ENCODE results near the gene CSH2. TPM values are rescaled to one million over a fixed set of nuclear protein-coding genes. Genes with fewer than 3 reads are reported as not detected.
"Not testable (repeated sequence)": the region's sequence is repeated elsewhere in the genome, so short reads cannot be mapped to it uniquely, and the experiment has no call there.

Gene CSH2
- polyA plus RNA-seq, 1 experiment, result not detected

GRCh38 chr17:63917646-63918045, 44.2 kb upstream of the CSH2 start:
- ChIA-PET CTCF (interaction anchor here (2.2 to 7.5 kb wide), 14 partner anchors 12 to 228 kb away, joined by 9 to 139 read pairs (median 28); partner anchors contain the start of genes CD79B, ERN1 and ICAM2), POLR2A (no interaction called here)
- no peak for TF ChIP-seq CTCF (IDR thresholded peaks at IDR 0.05; ENCODE audit: insufficient read depth, low read depth, low read length)
- DNase-seq (ENCODE audit: low read depth), result no peak
- Histone ChIP-seq H3K4me3 (ENCODE audit: low read depth, low read length) (no peak overlapping the region), H3K36me3 (ENCODE audit: control insufficient read depth, insufficient read depth, low read length) (no peaks in the 10 kb centered on the region), H3K27me3 (ENCODE audit: control insufficient read depth, insufficient read depth, low read length) (peaks cover 6% of the 10 kb centered on the region)

GRCh38 chr17:63917206-63917605, 43.7 kb upstream of the CSH2 start:
- H3K4me3 ChIP-seq (ENCODE audit: low read depth, low read length); POLR2A ChIA-PET; DNase-seq (ENCODE audit: low read depth); H3K27me3 ChIP-seq (ENCODE audit: control insufficient read depth, insufficient read depth, low read length); H3K36me3 ChIP-seq (ENCODE audit: control insufficient read depth, insufficient read depth, low read length): not testable (repeated sequence)
- CTCF ChIA-PET, result interaction anchor here (2.7 to 7.5 kb wide), 7 partner anchors 12 to 217 kb away, joined by 18 to 139 read pairs (median 50); partner anchors contain the start of gene ICAM2

- no peak for DNase-seq (ENCODE audit: low read depth)
- ChIA-PET CTCF (interaction anchor here (2.0 to 7.5 kb wide), 5 partner anchors 11 to 217 kb away, joined by 10 to 139 read pairs (median 53); no protein-coding TSS in a partner anchor), POLR2A (no interaction called here)
- H3K27me3 ChIP-seq (ENCODE audit: control insufficient read depth, insufficient read depth, low read length), result peaks cover 6% of the 10 kb centered on the region
- H3K4me3 ChIP-seq (ENCODE audit: low read depth, low read length), result no peak overlapping the region
- no peak for TF ChIP-seq CTCF (IDR thresholded peaks at IDR 0.05; ENCODE audit: insufficient read depth, low read depth, low read length)
- H3K36me3 ChIP-seq (ENCODE audit: control insufficient read depth, insufficient read depth, low read length), result no peaks in the 10 kb centered on the region
Measured at GRCh38 chr17:63916566-63917185, 43.2 kb upstream of the CSH2 start.

GRCh38 chr17:63915753-63916152, 42.3 kb upstream of the CSH2 start:
- CTCF ChIA-PET, result interaction anchor here (0.7 to 7.5 kb wide), 4 partner anchors 12 to 218 kb away, joined by 3 to 139 read pairs (median 32); no protein-coding TSS in a partner anchor
- H3K27me3 ChIP-seq (ENCODE audit: control insufficient read depth, insufficient read depth, low read length); H3K36me3 ChIP-seq (ENCODE audit: control insufficient read depth, insufficient read depth, low read length); DNase-seq (ENCODE audit: low read depth); H3K4me3 ChIP-seq (ENCODE audit: low read depth, low read length); POLR2A ChIA-PET: not testable (repeated sequence)

- Histone ChIP-seq H3K27me3 (ENCODE audit: control insufficient read depth, insufficient read depth, low read length) (peaks cover 12% of the 10 kb centered on the region), H3K36me3 (ENCODE audit: control insufficient read depth, insufficient read depth, low read length) (no peaks in the 10 kb centered on the region), H3K4me3 (ENCODE audit: low read depth, low read length) (no peak overlapping the region)
- TF ChIP-seq CTCF (IDR thresholded peaks at IDR 0.05; ENCODE audit: insufficient read depth, low read depth, low read length), result no peak
- POLR2A ChIA-PET, result no interaction called here
- CTCF ChIA-PET, result interaction anchor here (1.9 to 7.5 kb wide), 2 partner anchors 10 to 113 kb away, joined by 5 to 139 read pairs; no protein-coding TSS in a partner anchor
- no peak for DNase-seq (ENCODE audit: low read depth)
Measured at GRCh38 chr17:63914471-63914870, 41.0 kb upstream of the CSH2 start.

- Histone ChIP-seq H3K27me3 (ENCODE audit: control insufficient read depth, insufficient read depth, low read length) (peaks cover 10% of the 10 kb centered on the region), H3K36me3 (ENCODE audit: control insufficient read depth, insufficient read depth, low read length) (no peaks in the 10 kb centered on the region), H3K4me3 (ENCODE audit: low read depth, low read length) (no peak overlapping the region)
- POLR2A ChIA-PET, result no interaction called here
- DNase-seq (ENCODE audit: low read depth), result no peak
- CTCF ChIA-PET, result interaction anchor here (0.6 to 4.0 kb wide), 28 partner anchors 8 to 239 kb away, joined by 3 to 27 read pairs (median 5); partner anchors contain the start of genes ERN1 and ICAM2
- peak; percentile 72 for TF ChIP-seq CTCF (IDR thresholded peaks at IDR 0.05; ENCODE audit: insufficient read depth, low read depth, low read length)
Measured at GRCh38 chr17:63911657-63912100, 38.2 kb upstream of the CSH2 start.
